ENCODE data around the gene VPS13D.

VPS13D gene

GRCh38 chr1:12413664-12414410 lies 184.0 kb downstream of the VPS13D start:
- Histone ChIP-seq H3K4me3 (ENCODE audit: low read depth, low read length) (no peak overlapping the region), H3K36me3 (ENCODE audit: insufficient read depth, low read length) (peaks cover 30% of the 10 kb centered on the region), H3K79me2 (ENCODE audit: control insufficient read depth, insufficient read depth, low read length, unreplicated experiment) (no peaks in the 10 kb centered on the region), H3K27ac (ENCODE audit: low read depth, low read length) (no peak overlapping the region), H2AFZ (ENCODE audit: low read length, unreplicated experiment) (no peak overlapping the region), H3K4me1 (ENCODE audit: control insufficient read depth, insufficient read depth, low read length, unreplicated experiment) (no peaks in the 10 kb centered on the region), H3K27me3 (ENCODE audit: insufficient read depth, low read length) (no peaks in the 10 kb centered on the region)

- no peaks in the 10 kb centered on the region for H3K4me1 ChIP-seq (ENCODE audit: control insufficient read depth, insufficient read depth, low read length, unreplicated experiment)
- no peak overlapping the region for H3K4me3 ChIP-seq (ENCODE audit: low read depth, low read length)
- H3K36me3 ChIP-seq (ENCODE audit: insufficient read depth, low read length), result peaks cover 29% of the 10 kb centered on the region
- peak overlapping the region; percentile 26; the same call in 1 of the 2 replicates for H3K27ac ChIP-seq (ENCODE audit: low read depth, low read length)
- no peak overlapping the region for H2AFZ ChIP-seq (ENCODE audit: low read length, unreplicated experiment)
- no peaks in the 10 kb centered on the region for H3K79me2 ChIP-seq (ENCODE audit: control insufficient read depth, insufficient read depth, low read length, unreplicated experiment)
- no peaks in the 10 kb centered on the region for H3K27me3 ChIP-seq (ENCODE audit: insufficient read depth, low read length)
Observed at GRCh38 chr1:12414444-12415018, 184.7 kb downstream of the VPS13D start.

GRCh38 chr1:12415038-12415466 lies 185.2 kb downstream of the VPS13D start:
- H3K27me3 ChIP-seq (ENCODE audit: insufficient read depth, low read length), result no peaks in the 10 kb centered on the region
- no peak overlapping the region for H2AFZ ChIP-seq (ENCODE audit: low read length, unreplicated experiment)
- H3K27ac ChIP-seq (ENCODE audit: low read depth, low read length), result peak overlapping the region; percentile 26; the same call in 1 of the 2 replicates
- H3K79me2 ChIP-seq (ENCODE audit: control insufficient read depth, insufficient read depth, low read length, unreplicated experiment), result no peaks in the 10 kb centered on the region
- H3K4me3 ChIP-seq (ENCODE audit: low read depth, low read length), result no peak overlapping the region
- H3K36me3 ChIP-seq (ENCODE audit: insufficient read depth, low read length), result peaks cover 23% of the 10 kb centered on the region
- no peaks in the 10 kb centered on the region for H3K4me1 ChIP-seq (ENCODE audit: control insufficient read depth, insufficient read depth, low read length, unreplicated experiment)

- peaks cover 16% of the 10 kb centered on the region for H3K36me3 ChIP-seq (ENCODE audit: insufficient read depth, low read length)
- H3K4me1 ChIP-seq (ENCODE audit: control insufficient read depth, insufficient read depth, low read length, unreplicated experiment), result no peaks in the 10 kb centered on the region
- H3K27me3 ChIP-seq (ENCODE audit: insufficient read depth, low read length), result no peaks in the 10 kb centered on the region
- no peak overlapping the region for H3K27ac ChIP-seq (ENCODE audit: low read depth, low read length)
- H3K79me2 ChIP-seq (ENCODE audit: control insufficient read depth, insufficient read depth, low read length, unreplicated experiment), result no peaks in the 10 kb centered on the region
- no peak overlapping the region for H3K4me3 ChIP-seq (ENCODE audit: low read depth, low read length)
- no peak overlapping the region for H2AFZ ChIP-seq (ENCODE audit: low read length, unreplicated experiment)
Observed at GRCh38 chr1:12416101-12416500, 186.3 kb downstream of the VPS13D start.

GRCh38 chr1:12416744-12417143 lies 186.9 kb downstream of the VPS13D start:
- no peaks in the 10 kb centered on the region for H3K79me2 ChIP-seq (ENCODE audit: control insufficient read depth, insufficient read depth, low read length, unreplicated experiment)
- H2AFZ ChIP-seq (ENCODE audit: low read length, unreplicated experiment), result no peak overlapping the region
- peaks cover 16% of the 10 kb centered on the region for H3K36me3 ChIP-seq (ENCODE audit: insufficient read depth, low read length)
- no peaks in the 10 kb centered on the region for H3K4me1 ChIP-seq (ENCODE audit: control insufficient read depth, insufficient read depth, low read length, unreplicated experiment)
- H3K27ac ChIP-seq (ENCODE audit: low read depth, low read length), result no peak overlapping the region
- H3K27me3 ChIP-seq (ENCODE audit: insufficient read depth, low read length), result no peaks in the 10 kb centered on the region
- H3K4me3 ChIP-seq (ENCODE audit: low read depth, low read length), result no peak overlapping the region

- no peaks in the 10 kb centered on the region for H3K79me2 ChIP-seq (ENCODE audit: control insufficient read depth, insufficient read depth, low read length, unreplicated experiment)
- H3K27ac ChIP-seq (ENCODE audit: low read depth, low read length), result no peak overlapping the region
- H3K4me3 ChIP-seq (ENCODE audit: low read depth, low read length), result no peak overlapping the region
- no peak overlapping the region for H2AFZ ChIP-seq (ENCODE audit: low read length, unreplicated experiment)
- no peaks in the 10 kb centered on the region for H3K27me3 ChIP-seq (ENCODE audit: insufficient read depth, low read length)
- H3K4me1 ChIP-seq (ENCODE audit: control insufficient read depth, insufficient read depth, low read length, unreplicated experiment), result no peaks in the 10 kb centered on the region
- peaks cover 16% of the 10 kb centered on the region for H3K36me3 ChIP-seq (ENCODE audit: insufficient read depth, low read length)
Observed at GRCh38 chr1:12417389-12417788, 187.6 kb downstream of the VPS13D start.

- H3K4me1 ChIP-seq (ENCODE audit: control insufficient read depth, insufficient read depth, low read length, unreplicated experiment), result peaks cover 22% of the 10 kb centered on the region
- no peak overlapping the region for H2AFZ ChIP-seq (ENCODE audit: low read length, unreplicated experiment)
- H3K4me3 ChIP-seq (ENCODE audit: low read depth, low read length), result no peak overlapping the region
- H3K27ac ChIP-seq (ENCODE audit: low read depth, low read length), result no peak overlapping the region
- peaks cover 13% of the 10 kb centered on the region for H3K36me3 ChIP-seq (ENCODE audit: insufficient read depth, low read length)
- H3K79me2 ChIP-seq (ENCODE audit: control insufficient read depth, insufficient read depth, low read length, unreplicated experiment), result no peaks in the 10 kb centered on the region
- H3K27me3 ChIP-seq (ENCODE audit: insufficient read depth, low read length), result no peaks in the 10 kb centered on the region
Observed at GRCh38 chr1:12420171-12420570, 190.3 kb downstream of the VPS13D start.

- H3K4me1 ChIP-seq (ENCODE audit: control insufficient read depth, insufficient read depth, low read length, unreplicated experiment), result peaks cover 22% of the 10 kb centered on the region
- H3K27me3 ChIP-seq (ENCODE audit: insufficient read depth, low read length), result no peaks in the 10 kb centered on the region
- H3K27ac ChIP-seq (ENCODE audit: low read depth, low read length), result no peak overlapping the region
- H3K4me3 ChIP-seq (ENCODE audit: low read depth, low read length), result no peak overlapping the region
- H3K36me3 ChIP-seq (ENCODE audit: insufficient read depth, low read length), result peaks cover 4% of the 10 kb centered on the region; the same call in 1 of the 2 replicates
- no peaks in the 10 kb centered on the region for H3K79me2 ChIP-seq (ENCODE audit: control insufficient read depth, insufficient read depth, low read length, unreplicated experiment)
- H2AFZ ChIP-seq (ENCODE audit: low read length, unreplicated experiment), result no peak overlapping the region
Observed at GRCh38 chr1:12422488-12422887, 192.7 kb downstream of the VPS13D start.

GRCh38 chr1:12424087-12424529 lies 194.3 kb downstream of the VPS13D start:
- peak overlapping the region; percentile 55 for H3K27ac ChIP-seq (ENCODE audit: low read depth, low read length)

GRCh38 chr1:12424793-12425192 lies 195.0 kb downstream of the VPS13D start:
- no peak overlapping the region for H2AFZ ChIP-seq (ENCODE audit: low read length, unreplicated experiment)
- peak overlapping the region; percentile 55 for H3K27ac ChIP-seq (ENCODE audit: low read depth, low read length)
- H3K36me3 ChIP-seq (ENCODE audit: insufficient read depth, low read length), result no peaks in the 10 kb centered on the region
- no peak overlapping the region for H3K4me3 ChIP-seq (ENCODE audit: low read depth, low read length)
- no peaks in the 10 kb centered on the region for H3K27me3 ChIP-seq (ENCODE audit: insufficient read depth, low read length)
- peaks cover 22% of the 10 kb centered on the region for H3K4me1 ChIP-seq (ENCODE audit: control insufficient read depth, insufficient read depth, low read length, unreplicated experiment)
- no peaks in the 10 kb centered on the region for H3K79me2 ChIP-seq (ENCODE audit: control insufficient read depth, insufficient read depth, low read length, unreplicated experiment)

More at GRCh38 chr1:12424087-12424529, 194.3 kb downstream of the VPS13D start:
- Histone ChIP-seq H3K4me1 (ENCODE audit: control insufficient read depth, insufficient read depth, low read length, unreplicated experiment) (peaks cover 22% of the 10 kb centered on the region), H3K4me3 (ENCODE audit: low read depth, low read length) (peak overlapping the region; percentile 4; the same call in 1 of the 2 replicates), H3K79me2 (ENCODE audit: control insufficient read depth, insufficient read depth, low read length, unreplicated experiment) (no peaks in the 10 kb centered on the region), H2AFZ (ENCODE audit: low read length, unreplicated experiment) (no peak overlapping the region), H3K27me3 (ENCODE audit: insufficient read depth, low read length) (no peaks in the 10 kb centered on the region), H3K36me3 (ENCODE audit: insufficient read depth, low read length) (no peaks in the 10 kb centered on the region)

GRCh38 chr1:12426030-12426429 lies 196.2 kb downstream of the VPS13D start:
- Histone ChIP-seq H3K4me1 (ENCODE audit: control insufficient read depth, insufficient read depth, low read length, unreplicated experiment) (peaks cover 22% of the 10 kb centered on the region), H3K27me3 (ENCODE audit: insufficient read depth, low read length) (no peaks in the 10 kb centered on the region), H2AFZ (ENCODE audit: low read length, unreplicated experiment) (no peak overlapping the region), H3K4me3 (ENCODE audit: low read depth, low read length) (no peak overlapping the region), H3K36me3 (ENCODE audit: insufficient read depth, low read length) (no peaks in the 10 kb centered on the region), H3K79me2 (ENCODE audit: control insufficient read depth, insufficient read depth, low read length, unreplicated experiment) (no peaks in the 10 kb centered on the region), H3K27ac (ENCODE audit: low read depth, low read length) (no peak overlapping the region)

Data from ACC112 (cell line).